ENCODE measurements around the gene EFNB1. TPM values are rescaled to one million over a fixed set of nuclear protein-coding genes. Genes with fewer than 3 reads are reported as not detected.

The EFNB1 gene
- total RNA-seq, 1 experiment from 2014 or later, result 16.4 TPM

- H3K4me3 Mint-ChIP-seq, result no peak overlapping the region
- POLR2A ChIA-PET, result no interaction called here
- peaks cover 48% of the 10 kb centered on the region for H3K4me1 Mint-ChIP-seq
Observed at GRCh38 chrX:68848189-68848940, 19.5 kb downstream of the EFNB1 start.

DNA sequence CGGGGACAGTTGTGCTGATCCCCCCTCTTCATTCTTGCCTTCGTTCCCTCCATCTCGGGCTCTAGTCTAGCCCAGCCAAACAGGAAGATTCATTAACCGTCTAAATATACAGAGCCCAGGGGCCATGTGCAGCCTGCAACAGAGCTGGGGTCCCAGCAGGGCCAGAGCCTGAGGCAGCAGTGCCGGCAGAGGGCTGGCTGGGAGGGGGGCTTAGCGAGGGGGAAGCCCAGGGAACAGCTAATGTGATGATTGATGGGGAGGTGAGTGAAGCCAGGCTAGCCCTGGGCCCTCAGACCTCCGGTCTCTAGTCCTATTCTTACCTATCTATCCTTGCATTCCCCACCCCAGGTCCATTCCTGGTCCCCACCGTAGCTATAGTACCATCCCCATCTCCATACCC, 22.3 kb downstream of the EFNB1 start:
- Mint-ChIP-seq H3K27ac (no peak overlapping the region), H3K4me3 (no peak overlapping the region), H3K4me1 (peaks cover 54% of the 10 kb centered on the region), H3K9me3 (no peaks in the 10 kb centered on the region), H3K27me3 (ENCODE audit: low read depth) (peaks cover 28% of the 10 kb centered on the region), H3K36me3 (no peaks in the 10 kb centered on the region)
- DNase-seq (ENCODE audit: low spot score) (no peak), ATAC-seq (no peak)
- ChIA-PET CTCF (no interaction called here), POLR2A (no interaction called here)
- TF ChIP-seq PREB (CRISPR knock-in tag; IDR thresholded peaks at IDR 0.05; ENCODE audit: borderline replicate concordance), result no peak
- TF ChIP-seq ZBTB21 (CRISPR knock-in tag; IDR thresholded peaks at IDR 0.05; ENCODE audit: borderline replicate concordance), result no peak
- TF ChIP-seq HMGA2 (CRISPR knock-in tag; IDR thresholded peaks at IDR 0.05), result no peak
- no peak for TF ChIP-seq ARID4B (CRISPR knock-in tag; IDR thresholded peaks at IDR 0.05; ENCODE audit: borderline replicate concordance)
- TF ChIP-seq RORB (CRISPR knock-in tag; IDR thresholded peaks at IDR 0.05), result no peak
- TF ChIP-seq CREM (CRISPR knock-in tag; IDR thresholded peaks at IDR 0.05), result no peak
- no peak for TF ChIP-seq SMAD3 (CRISPR knock-in tag; IDR thresholded peaks at IDR 0.05; ENCODE audit: borderline replicate concordance)

More at GRCh38 chrX:68848189-68848940, 19.5 kb downstream of the EFNB1 start:
- no peak for TF ChIP-seq TEAD4 (CRISPR knock-in tag; IDR thresholded peaks at IDR 0.05)
- TF ChIP-seq PRDM15 (CRISPR knock-in tag; IDR thresholded peaks at IDR 0.05), result peak; percentile 78
- TF ChIP-seq, protein P1, sequence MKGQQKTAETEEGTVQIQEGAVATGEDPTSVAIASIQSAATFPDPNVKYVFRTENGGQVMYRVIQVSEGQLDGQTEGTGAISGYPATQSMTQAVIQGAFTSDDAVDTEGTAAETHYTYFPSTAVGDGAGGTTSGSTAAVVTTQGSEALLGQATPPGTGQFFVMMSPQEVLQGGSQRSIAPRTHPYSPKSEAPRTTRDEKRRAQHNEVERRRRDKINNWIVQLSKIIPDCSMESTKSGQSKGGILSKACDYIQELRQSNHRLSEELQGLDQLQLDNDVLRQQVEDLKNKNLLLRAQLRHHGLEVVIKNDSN (CRISPR knock-in tag; IDR thresholded peaks at IDR 0.05), result no peak
- no peak for ATAC-seq
- CTCF ChIA-PET, result no interaction called here
- no peak for DNase-seq (ENCODE audit: low spot score)
- H3K9me3 Mint-ChIP-seq, result no peaks in the 10 kb centered on the region
- no peak overlapping the region for H3K27ac Mint-ChIP-seq
- H3K27me3 Mint-ChIP-seq (ENCODE audit: low read depth), result peaks cover 26% of the 10 kb centered on the region
- no peaks in the 10 kb centered on the region for H3K36me3 Mint-ChIP-seq

GRCh38 chrX:68852046-68852445, 23.2 kb downstream of the EFNB1 start:
- no peak overlapping the region for H3K27ac Mint-ChIP-seq
- H3K4me1 Mint-ChIP-seq, result peaks cover 45% of the 10 kb centered on the region
- ChIA-PET CTCF (interaction anchor here (1.5 kb wide), 1 partner anchor 24 kb away, joined by 4 read pairs; no protein-coding TSS in a partner anchor), POLR2A (no interaction called here)
- no peak overlapping the region for H3K4me3 Mint-ChIP-seq
- DNase-seq (ENCODE audit: low spot score) (no peak), ATAC-seq (no peak)
- no peaks in the 10 kb centered on the region for H3K9me3 Mint-ChIP-seq
- peaks cover 26% of the 10 kb centered on the region for H3K27me3 Mint-ChIP-seq (ENCODE audit: low read depth)
- no peaks in the 10 kb centered on the region for H3K36me3 Mint-ChIP-seq
- TF ChIP-seq ZNF219 (CRISPR knock-in tag; IDR thresholded peaks at IDR 0.05; ENCODE audit: borderline replicate concordance), result no peak
- TF ChIP-seq STAT6 (CRISPR knock-in tag; conservative IDR thresholded peaks at IDR 0.05; ENCODE audit: low read depth), result no peak
- no peak for TF ChIP-seq E2F5 (CRISPR knock-in tag; IDR thresholded peaks at IDR 0.05)
- no peak for TF ChIP-seq ZNF416 (CRISPR knock-in tag; IDR thresholded peaks at IDR 0.05)
- TF ChIP-seq ZNF512 (CRISPR knock-in tag; IDR thresholded peaks at IDR 0.05; ENCODE audit: borderline replicate concordance), result no peak

Data from WTC11 (cell line).